Peyer's patch (tissue), 4 donors: ENCODE results near the gene HSFX3. TPM values are rescaled to one million over a fixed set of nuclear protein-coding genes. Genes with fewer than 3 reads are reported as not detected.

Experiments
- DNase-seq, 3 donors: peaks; one replicate each; pipeline ENCODE4 v3.0.0-alpha.2; 2017 to 2019
- H3K27ac ChIP-seq, 4 donors: fragments of 200-600 bp; sonication (generic); one replicate each; pipeline ENCODE4 v1.5.1; 2016 to 2019
- H3K27me3 ChIP-seq, 2 donors: fragments of 200-600 bp; sonication (generic); one replicate each; pipeline ENCODE4 v1.5.1; 2019
- H3K36me3 ChIP-seq, 3 donors: fragments of 200-600 bp; sonication (generic); one replicate each; pipeline ENCODE4 v1.5.1; 2016 to 2019
- H3K4me1 ChIP-seq, 4 donors: fragments of 200-600 bp; sonication (generic); one replicate each; pipeline ENCODE4 v1.5.1; 2016 to 2019
- H3K4me3 ChIP-seq, 4 donors: fragments of 200-600 bp; sonication (generic); 1 replicate in 3 of 4; 2 replicates in 1 of 4; pipeline ENCODE4 v1.5.1; 2016 to 2019; ENCODE audit warnings: mild to moderate bottlenecking in 1 of 4
- H3K9me3 ChIP-seq, 4 donors: fragments of 200-600 bp; sonication (generic); one replicate each; pipeline ENCODE4 v1.5.1; 2016 to 2019; ENCODE audit warnings: mild to moderate bottlenecking in 1 of 4
- CTCF ChIP-seq, 6 experiments: fragments of 450-650 bp in 4 of 6; fragments of 200-600 bp in 2 of 6; sonication (generic) in 1 of 6; IDR thresholded peaks; one replicate each; pipeline ENCODE4 v1.5.1; 2017 to 2019; ENCODE audit warnings: antibody characterized with exemption in 6 of 6, mild to moderate bottlenecking in 3 of 6, moderate library complexity in 1 of 6
- POLR2A ChIP-seq, 2 donors: fragments of 450-650 bp; IDR thresholded peaks; one replicate each; pipeline ENCODE4 v1.5.1; 2017; ENCODE audit warnings: antibody characterized with exemption in 2 of 2, mild to moderate bottlenecking in 2 of 2, moderate library complexity in 2 of 2
- total RNA-seq, 4 donors: library from RNA; depleted of rRNA; stranded (reverse); fragments of >200 nt; gene quantifications; one replicate each; pipeline ENCODE4 v1.1.0, GENCODE V29; 2016

HSFX3 gene
- total RNA-seq, 4 donors from 2014 or later, result not detected

GRCh38 chrX:149518236-149518635 lies 31.5 kb downstream of the HSFX3 start:
- H3K27me3 ChIP-seq, result no peaks in the 10 kb centered on the region

GRCh38 chrX:149517308-149517707 lies 32.4 kb downstream of the HSFX3 start:
- Histone ChIP-seq H3K27me3 (no peaks in the 10 kb centered on the region), H3K9me3 (no peaks in the 10 kb centered on the region), H3K4me3 (no peak overlapping the region), H3K27ac (no peak overlapping the region), H3K4me1 (no peaks in the 10 kb centered on the region), H3K36me3 (no peaks in the 10 kb centered on the region)
- DNase-seq, result no peak
- TF ChIP-seq CTCF (IDR thresholded peaks at IDR 0.05) (no peak), POLR2A (IDR thresholded peaks at IDR 0.05) (no peak)

More at GRCh38 chrX:149518236-149518635, 31.5 kb downstream of the HSFX3 start:
- no peak overlapping the region for H3K27ac ChIP-seq
- H3K9me3 ChIP-seq, result no peaks in the 10 kb centered on the region
- H3K4me3 ChIP-seq, result no peak overlapping the region
- no peaks in the 10 kb centered on the region for H3K4me1 ChIP-seq
- DNase-seq, result no peak
- no peak for TF ChIP-seq CTCF (IDR thresholded peaks at IDR 0.05)
- no peaks in the 10 kb centered on the region for H3K36me3 ChIP-seq

DNA sequence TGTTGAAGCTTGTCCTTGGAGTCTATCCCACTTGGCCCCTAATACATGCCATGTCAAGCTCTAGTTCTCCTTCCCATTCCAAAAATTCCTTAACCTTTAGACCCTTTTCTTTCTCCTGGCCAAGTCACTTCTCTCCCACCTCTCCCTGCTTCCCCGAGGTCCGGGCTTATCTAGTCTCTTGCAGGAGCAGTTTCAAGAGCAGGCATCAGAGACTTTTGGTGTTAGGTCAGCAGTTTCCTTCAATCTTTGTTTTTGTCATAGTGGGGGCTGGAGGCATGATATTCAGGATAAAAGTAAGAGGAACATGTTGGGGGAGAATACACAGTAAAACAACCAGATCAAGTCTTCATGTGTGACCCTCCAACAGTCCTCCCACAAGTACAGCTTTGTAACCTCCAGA lies 33.1 kb downstream of the HSFX3 start:
- H3K36me3 ChIP-seq, result no peaks in the 10 kb centered on the region
- TF ChIP-seq POLR2A (IDR thresholded peaks at IDR 0.05), result no peak
- no peak for TF ChIP-seq CTCF (IDR thresholded peaks at IDR 0.05)
- no peak overlapping the region for H3K4me3 ChIP-seq
- DNase-seq, result no peak
- no peaks in the 10 kb centered on the region for H3K27me3 ChIP-seq
- no peaks in the 10 kb centered on the region for H3K4me1 ChIP-seq
- H3K27ac ChIP-seq, result no peak overlapping the region
- H3K9me3 ChIP-seq, result no peaks in the 10 kb centered on the region

GRCh38 chrX:149515954-149516602 lies 33.6 kb downstream of the HSFX3 start:
- H3K27ac ChIP-seq, result no peak overlapping the region
- H3K36me3 ChIP-seq, result no peaks in the 10 kb centered on the region
- TF ChIP-seq CTCF (IDR thresholded peaks at IDR 0.05), result no peak
- no peak for TF ChIP-seq POLR2A (IDR thresholded peaks at IDR 0.05)
- no peak overlapping the region for H3K4me3 ChIP-seq
- no peaks in the 10 kb centered on the region for H3K9me3 ChIP-seq
- no peak for DNase-seq
- H3K4me1 ChIP-seq, result no peaks in the 10 kb centered on the region
- H3K27me3 ChIP-seq, result no peaks in the 10 kb centered on the region

DNA sequence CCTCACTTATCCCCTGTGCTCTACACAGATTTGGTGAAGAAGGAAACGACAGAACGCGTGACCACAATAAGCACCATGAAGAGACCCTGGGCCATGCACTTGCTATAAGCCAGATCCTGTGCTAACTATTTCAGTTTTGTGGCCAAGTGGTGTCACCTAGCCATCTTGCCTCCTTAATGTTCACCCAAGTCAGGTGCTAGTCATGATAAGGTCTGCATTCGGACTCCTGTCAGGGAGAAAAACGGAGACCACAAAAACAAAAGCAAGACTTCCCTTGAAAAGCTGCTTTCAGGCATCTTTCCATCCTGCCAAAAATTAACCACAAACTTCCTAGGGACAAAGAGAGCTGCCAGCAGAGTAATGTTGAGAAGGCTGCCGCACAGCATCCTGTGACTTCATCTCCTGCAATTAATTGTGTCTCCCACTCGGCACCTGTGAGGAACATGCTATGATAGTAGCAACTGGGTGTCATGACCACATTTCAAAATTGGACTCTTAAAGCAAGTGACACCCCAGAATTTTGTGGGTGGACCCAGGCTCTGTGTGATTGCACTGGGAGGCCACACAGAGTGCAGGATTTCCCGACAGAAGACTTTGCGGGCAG lies 35.8 kb downstream of the HSFX3 start:
- no peaks in the 10 kb centered on the region for H3K36me3 ChIP-seq
- DNase-seq, result no peak
- no peak overlapping the region for H3K4me3 ChIP-seq
- no peaks in the 10 kb centered on the region for H3K4me1 ChIP-seq
- H3K27ac ChIP-seq, result peak overlapping the region in 1 of 4 donors; percentile 9
- H3K9me3 ChIP-seq, result no peaks in the 10 kb centered on the region
- no peaks in the 10 kb centered on the region for H3K27me3 ChIP-seq
- TF ChIP-seq CTCF (IDR thresholded peaks at IDR 0.05), result no peak
- TF ChIP-seq POLR2A (IDR thresholded peaks at IDR 0.05), result no peak
